GM13976 (cell line): ENCODE results near the gene SPATA2L.

Experiments
- DNase-seq: peaks from one replicate; pipeline ENCODE4 v3.0.0; 2012; ENCODE audit warnings: low spot score
- CTCF ChIP-seq: IDR thresholded peaks from 2 replicates; pipeline ENCODE4 v1.5.1; 2012; ENCODE audit warnings: borderline replicate concordance, mild to moderate bottlenecking; ENCODE audit not compliant: insufficient read depth; ENCODE audit errors: extremely low read depth, missing control alignments, control extremely low read depth
- in situ Hi-C: fragments of 300-500 bp; cut with MboI; formaldehyde crosslinking; loops from one replicate; pipeline ENCODE4 v1.12.0; 2022; ENCODE audit warnings: low sequenced_read_pairs, mixed read lengths, inconsistent platforms; ENCODE audit not compliant: unreplicated experiment

SPATA2L gene

GRCh38 chr16:89729863-89730593 lies 28.5 kb upstream of the SPATA2L start:
- in situ Hi-C loops = no loop called here

GRCh38 chr16:89729293-89729692 lies 27.8 kb upstream of the SPATA2L start:
- no peak for DNase-seq
- in situ Hi-C loops = no loop called here
- TF ChIP-seq CTCF = no peak

More at GRCh38 chr16:89729863-89730593, 28.5 kb upstream of the SPATA2L start:
- DNase-seq = no peak
- TF ChIP-seq CTCF = no peak

- in situ Hi-C loops = no loop called here
- TF ChIP-seq CTCF = no peak
- DNase-seq = no peak
These were observed 26.1 kb upstream of the SPATA2L start for GRCh38 chr16:89727406-89728120.

GRCh38 chr16:89723279-89724250 lies 22.1 kb upstream of the SPATA2L start:
- no peak for TF ChIP-seq CTCF
- in situ Hi-C loops = no loop called here
- no peak for DNase-seq

GRCh38 chr16:89722392-89723278 lies 21.1 kb upstream of the SPATA2L start:
- TF ChIP-seq CTCF = no peak
- peak; percentile 61 for DNase-seq
- in situ Hi-C loops = no loop called here
